Mucosa of stomach (tissue), 1 donor: ENCODE measurements around the gene AFP.

ENCODE experiments used
- H3K27me3 ChIP-seq: one replicate; pipeline ENCODE4 v1.7.0; 2013; ENCODE audit warnings: mild to moderate bottlenecking, low read length; ENCODE audit not compliant: control insufficient read depth, insufficient read depth
- H3K36me3 ChIP-seq: one replicate; pipeline ENCODE4 v1.7.0; 2013; ENCODE audit warnings: low read length; ENCODE audit not compliant: control insufficient read depth, insufficient read depth
- H3K4me1 ChIP-seq: one replicate; pipeline ENCODE4 v1.7.0; 2013; ENCODE audit warnings: mild to moderate bottlenecking, low read length; ENCODE audit not compliant: control insufficient read depth, insufficient read depth
- H3K4me3 ChIP-seq: one replicate; pipeline ENCODE4 v1.7.0; 2013; ENCODE audit warnings: low read length
- H3K9ac ChIP-seq: one replicate; pipeline ENCODE4 v1.7.0; 2013; ENCODE audit warnings: mild to moderate bottlenecking, low read length, moderate library complexity
- H3K9me3 ChIP-seq: one replicate; pipeline ENCODE4 v1.7.0; 2013; ENCODE audit warnings: mild to moderate bottlenecking, low read length, moderate library complexity; ENCODE audit not compliant: control insufficient read depth
- donor health status: Pancreatic carcinoma.

Gene AFP

DNA sequence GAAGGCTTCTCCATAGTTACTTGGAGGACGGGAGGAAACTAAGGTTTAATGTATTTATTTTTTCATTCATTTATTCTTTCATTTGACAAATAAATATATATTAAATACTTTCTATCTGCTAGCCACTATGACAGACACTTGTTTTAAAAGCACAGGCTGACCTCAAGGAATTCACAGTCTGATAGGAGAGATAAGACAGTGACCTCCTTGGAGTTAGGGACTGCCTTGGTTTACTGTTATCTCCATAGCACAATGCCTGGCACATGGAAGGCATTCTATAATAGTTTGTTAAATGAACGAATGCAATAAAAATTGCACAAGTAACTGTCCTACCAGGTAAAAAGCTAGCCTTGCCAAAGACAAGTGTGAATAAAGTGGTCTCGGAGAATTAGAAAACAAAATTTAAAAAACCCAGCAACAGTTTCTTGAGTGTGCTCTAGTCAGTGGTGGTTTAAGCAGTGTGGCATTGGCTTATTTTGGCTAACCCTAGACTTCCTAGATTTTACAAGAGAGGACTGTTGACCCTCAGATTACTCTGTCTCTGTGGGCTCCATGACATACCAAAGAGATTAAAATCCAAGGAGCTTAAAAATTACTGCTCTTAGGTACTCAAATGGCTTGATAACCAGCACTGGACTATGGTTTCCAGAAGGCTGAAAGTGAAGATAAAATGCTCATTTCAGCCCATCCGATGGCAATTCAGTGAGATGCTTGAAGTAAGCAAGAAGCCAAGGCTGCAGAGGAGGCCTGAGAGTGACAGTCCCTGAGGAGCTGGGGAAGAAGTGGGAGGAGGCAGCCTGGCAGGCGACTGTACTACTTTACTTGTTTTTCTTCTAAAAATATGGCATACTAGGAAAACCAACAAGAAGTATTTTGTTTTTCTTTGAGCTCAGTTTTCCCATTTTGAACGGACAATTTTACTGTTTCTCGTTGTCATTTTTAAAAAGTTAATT, 9.6 kb downstream of the AFP start:
- no peak overlapping the region for H3K4me3 ChIP-seq
- H3K4me1 ChIP-seq = no peaks in the 10 kb centered on the region
- no peaks in the 10 kb centered on the region for H3K27me3 ChIP-seq
- no peaks in the 10 kb centered on the region for H3K36me3 ChIP-seq
- H3K9ac ChIP-seq = no peak overlapping the region
- H3K9me3 ChIP-seq = no peaks in the 10 kb centered on the region

DNA sequence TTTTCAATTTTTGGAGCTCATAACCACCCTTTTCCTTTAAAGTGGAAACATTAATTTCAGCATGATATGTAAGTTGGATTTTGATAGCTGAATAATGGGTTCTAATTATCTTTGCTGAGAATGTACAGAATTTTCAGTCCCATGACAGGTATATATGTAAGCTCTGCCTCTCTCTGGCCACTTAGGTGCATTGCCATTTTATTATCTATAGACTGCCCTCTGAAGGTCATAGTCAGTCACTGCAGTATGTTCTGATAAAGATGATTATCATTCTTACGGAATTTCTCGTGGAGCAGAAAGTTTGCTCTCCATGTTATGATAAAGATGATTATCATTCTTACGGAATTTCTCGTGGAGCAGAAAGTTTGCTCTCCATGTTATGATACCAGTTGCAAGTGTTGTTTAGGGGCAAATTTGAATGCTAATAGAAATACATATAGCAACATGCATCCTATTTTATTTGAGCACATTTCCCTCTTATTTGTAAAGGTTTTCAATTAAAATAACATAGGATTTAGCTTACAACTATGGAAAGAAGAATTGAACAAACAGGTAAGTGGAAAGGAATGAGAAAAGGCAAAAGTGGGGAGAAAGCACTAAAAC, 10.4 kb downstream of the AFP start:
- no peak overlapping the region for H3K4me3 ChIP-seq
- no peaks in the 10 kb centered on the region for H3K9me3 ChIP-seq
- no peaks in the 10 kb centered on the region for H3K36me3 ChIP-seq
- no peaks in the 10 kb centered on the region for H3K4me1 ChIP-seq
- no peaks in the 10 kb centered on the region for H3K27me3 ChIP-seq
- no peak overlapping the region for H3K9ac ChIP-seq

DNA sequence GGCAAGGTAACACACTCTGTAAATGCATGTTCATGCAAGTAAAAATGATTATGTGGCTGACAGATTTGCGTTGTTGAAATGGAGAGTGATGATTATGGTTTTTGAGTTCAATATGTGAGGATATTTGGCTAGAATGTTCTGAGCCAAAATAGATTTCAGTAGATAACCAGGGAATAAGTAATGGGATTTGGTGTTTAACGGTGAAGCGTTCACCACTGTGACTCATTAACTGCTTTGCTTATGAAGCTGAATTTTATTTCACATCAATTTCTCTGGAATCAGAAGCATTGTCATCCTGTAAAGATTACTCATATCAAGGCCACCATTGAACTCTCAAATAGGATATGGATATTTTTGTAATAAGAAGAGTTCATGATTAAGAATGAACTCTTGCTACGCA, 11.7 kb downstream of the AFP start:
- Histone ChIP-seq H3K27me3 (no peaks in the 10 kb centered on the region), H3K9ac (no peak overlapping the region)

DNA sequence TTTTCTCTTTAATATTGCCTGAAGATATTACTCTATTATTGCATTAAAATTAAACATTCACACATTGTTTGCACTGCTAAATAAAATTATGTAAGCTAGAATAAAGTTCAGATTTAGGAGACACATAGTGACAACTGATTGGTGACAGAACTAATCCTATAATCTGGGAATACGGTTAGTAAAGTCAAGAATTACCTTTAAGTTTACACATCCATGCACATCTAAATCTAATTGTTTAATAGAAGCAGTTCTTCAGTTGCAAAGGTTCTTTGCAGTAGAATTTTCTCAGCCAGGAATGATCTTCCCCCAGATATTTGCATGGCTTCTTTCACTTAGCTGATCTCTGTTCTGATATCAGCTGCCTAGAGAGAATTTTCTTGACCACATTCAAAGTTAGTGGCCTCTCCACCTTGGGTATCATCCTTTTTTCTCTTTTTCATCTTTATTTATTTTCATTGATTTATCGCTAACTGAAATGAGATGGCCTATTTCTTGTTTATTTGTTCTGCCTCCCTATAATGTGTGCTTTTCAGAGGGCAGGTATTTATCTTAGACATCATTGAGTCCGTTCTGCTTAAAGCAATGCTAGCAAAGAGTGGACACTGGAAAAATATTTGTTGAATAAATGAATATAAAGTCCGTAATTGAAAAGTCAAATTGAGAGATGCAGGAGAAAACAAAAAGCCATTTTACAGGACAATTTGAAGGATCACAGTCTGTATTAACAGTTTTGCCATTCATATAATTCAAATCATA, 12.6 kb downstream of the AFP start:
- Histone ChIP-seq H3K9me3 (no peaks in the 10 kb centered on the region), H3K27me3 (no peaks in the 10 kb centered on the region), H3K36me3 (no peaks in the 10 kb centered on the region), H3K4me1 (no peaks in the 10 kb centered on the region), H3K4me3 (no peak overlapping the region), H3K9ac (no peak overlapping the region)

More for the DNA sequence above, 11.7 kb downstream of the AFP start:
- H3K9me3 ChIP-seq = no peaks in the 10 kb centered on the region
- no peak overlapping the region for H3K4me3 ChIP-seq
- no peaks in the 10 kb centered on the region for H3K36me3 ChIP-seq
- no peaks in the 10 kb centered on the region for H3K4me1 ChIP-seq

DNA sequence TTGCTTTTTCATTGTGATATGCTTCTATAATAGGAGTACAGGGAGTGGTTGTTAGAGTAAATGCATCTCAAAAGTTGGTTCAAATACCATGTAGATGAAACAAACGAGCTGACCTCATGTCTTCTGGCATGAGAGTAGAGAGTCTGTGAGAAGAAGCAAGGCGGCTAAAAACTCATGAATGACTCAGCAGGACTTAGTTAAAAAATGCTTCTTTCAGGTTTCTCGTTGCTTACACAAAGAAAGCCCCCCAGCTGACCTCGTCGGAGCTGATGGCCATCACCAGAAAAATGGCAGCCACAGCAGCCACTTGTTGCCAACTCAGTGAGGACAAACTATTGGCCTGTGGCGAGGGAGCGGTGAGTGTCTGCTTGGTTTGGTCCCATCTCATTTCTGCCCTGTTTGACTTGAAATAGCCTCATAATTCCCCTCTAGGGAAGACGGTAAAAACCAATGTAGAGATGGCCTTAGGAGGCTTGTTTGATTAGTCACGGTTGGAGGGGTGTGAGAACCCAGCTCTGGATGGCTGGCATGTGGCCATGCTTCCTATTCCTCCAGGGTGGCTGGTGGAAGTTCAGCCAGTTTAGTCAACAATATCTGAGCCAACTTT, 14.5 kb downstream of the AFP start:
- Histone ChIP-seq H3K9me3 (no peaks in the 10 kb centered on the region), H3K36me3 (no peaks in the 10 kb centered on the region), H3K4me1 (no peaks in the 10 kb centered on the region), H3K27me3 (no peaks in the 10 kb centered on the region), H3K9ac (no peak overlapping the region), H3K4me3 (no peak overlapping the region)

DNA sequence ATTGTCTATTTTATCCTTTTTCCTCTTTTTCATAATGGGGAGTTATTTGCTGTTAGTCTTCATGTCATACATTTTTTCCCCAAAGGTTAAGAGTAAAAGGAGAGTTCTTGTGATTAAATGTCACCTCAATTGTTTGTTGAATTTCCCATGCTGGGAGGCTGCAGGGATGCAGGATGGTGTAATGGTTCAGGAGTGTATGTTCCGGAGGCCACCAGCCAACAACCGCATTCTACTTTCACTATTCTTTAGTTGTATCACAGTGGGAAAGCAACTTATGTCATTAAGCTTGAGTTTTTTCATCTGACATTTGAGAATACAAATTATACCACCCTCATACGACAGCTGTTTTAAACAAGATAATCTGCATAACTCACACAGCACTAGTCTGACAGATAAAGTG, 15.4 kb downstream of the AFP start:
- Histone ChIP-seq H3K4me1 (no peaks in the 10 kb centered on the region), H3K36me3 (no peaks in the 10 kb centered on the region), H3K9me3 (no peaks in the 10 kb centered on the region), H3K27me3 (no peaks in the 10 kb centered on the region), H3K9ac (no peak overlapping the region), H3K4me3 (no peak overlapping the region)

DNA sequence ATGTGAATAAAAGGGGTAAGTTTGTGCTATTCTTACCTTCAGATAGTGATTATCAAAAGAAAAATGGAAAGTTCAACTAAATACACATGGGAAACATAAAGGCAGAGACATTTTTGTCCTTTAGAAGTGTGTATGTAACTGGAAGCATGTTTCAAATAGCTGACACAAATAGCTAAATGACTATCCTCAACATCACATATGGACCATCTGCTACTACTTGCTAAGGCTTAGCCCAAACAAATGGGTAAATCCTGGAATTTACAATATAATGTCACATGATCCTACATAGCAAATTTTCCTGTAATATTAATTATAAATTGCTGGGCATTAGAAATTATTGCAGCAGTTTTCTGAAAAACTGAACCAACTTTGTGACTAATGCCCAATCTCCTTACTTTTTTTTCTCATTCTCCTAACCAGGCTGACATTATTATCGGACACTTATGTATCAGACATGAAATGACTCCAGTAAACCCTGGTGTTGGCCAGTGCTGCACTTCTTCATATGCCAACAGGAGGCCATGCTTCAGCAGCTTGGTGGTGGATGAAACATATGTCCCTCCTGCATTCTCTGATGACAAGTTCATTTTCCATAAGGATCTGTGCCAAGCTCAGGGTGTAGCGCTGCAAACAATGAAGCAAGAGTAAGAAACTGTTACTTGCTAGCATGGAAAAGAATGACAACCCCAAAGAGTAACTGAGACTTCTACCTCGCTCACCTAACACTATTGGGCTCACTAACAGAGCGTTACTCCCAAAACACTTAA, 16.1 kb downstream of the AFP start:
- Histone ChIP-seq H3K27me3 (no peaks in the 10 kb centered on the region), H3K4me1 (no peaks in the 10 kb centered on the region), H3K4me3 (no peak overlapping the region), H3K9me3 (no peaks in the 10 kb centered on the region), H3K36me3 (no peaks in the 10 kb centered on the region), H3K9ac (no peak overlapping the region)

DNA sequence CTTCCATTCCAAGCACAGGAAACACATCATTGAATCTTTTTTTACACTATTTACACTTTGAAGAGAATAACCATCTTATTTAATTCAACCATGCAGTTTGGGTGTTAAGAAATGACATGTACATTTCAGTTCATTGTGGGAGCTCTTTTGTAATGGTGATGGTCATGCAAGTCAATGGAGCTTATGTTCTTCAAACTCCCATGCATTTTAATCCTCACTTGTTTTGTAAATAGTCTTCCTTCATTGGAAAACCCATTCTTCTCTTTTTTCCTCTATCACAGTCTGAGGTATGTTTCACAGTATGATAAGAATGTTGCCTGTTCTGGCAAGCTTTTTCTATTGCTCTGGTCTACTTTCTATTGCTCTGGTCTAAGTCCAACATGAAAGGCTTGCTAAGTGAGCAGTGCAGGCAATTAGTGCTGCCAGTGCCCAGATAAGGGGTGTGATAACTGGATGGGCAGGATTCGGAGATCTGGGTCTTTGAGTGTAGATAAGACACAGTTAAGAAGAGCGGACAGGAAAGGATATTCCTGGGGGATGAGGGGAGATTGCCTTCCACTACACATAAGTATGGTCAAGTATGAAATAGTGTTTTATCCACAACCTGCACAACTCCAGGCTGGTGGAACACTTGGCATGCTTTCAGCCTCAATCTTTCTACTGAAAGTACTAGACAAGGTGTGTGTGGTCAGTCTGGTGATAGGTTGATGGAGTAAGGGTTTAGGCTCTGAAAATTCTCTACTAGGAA, 17.1 kb downstream of the AFP start:
- Histone ChIP-seq H3K27me3 (no peaks in the 10 kb centered on the region), H3K4me1 (no peaks in the 10 kb centered on the region), H3K4me3 (no peak overlapping the region), H3K9me3 (no peaks in the 10 kb centered on the region), H3K36me3 (no peaks in the 10 kb centered on the region), H3K9ac (no peak overlapping the region)

DNA sequence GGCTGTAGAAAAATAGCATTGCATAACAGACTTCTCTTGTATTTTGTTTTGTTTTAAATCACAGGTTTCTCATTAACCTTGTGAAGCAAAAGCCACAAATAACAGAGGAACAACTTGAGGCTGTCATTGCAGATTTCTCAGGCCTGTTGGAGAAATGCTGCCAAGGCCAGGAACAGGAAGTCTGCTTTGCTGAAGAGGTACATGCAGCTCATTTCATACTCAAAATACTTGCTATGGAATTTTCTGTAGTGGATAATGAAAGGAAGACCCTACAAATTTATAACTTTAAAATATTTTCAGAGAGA, 17.6 kb downstream of the AFP start:
- Histone ChIP-seq H3K27me3 (no peaks in the 10 kb centered on the region), H3K9ac (no peak overlapping the region), H3K9me3 (no peaks in the 10 kb centered on the region), H3K4me3 (no peak overlapping the region), H3K36me3 (no peaks in the 10 kb centered on the region), H3K4me1 (no peaks in the 10 kb centered on the region)

DNA sequence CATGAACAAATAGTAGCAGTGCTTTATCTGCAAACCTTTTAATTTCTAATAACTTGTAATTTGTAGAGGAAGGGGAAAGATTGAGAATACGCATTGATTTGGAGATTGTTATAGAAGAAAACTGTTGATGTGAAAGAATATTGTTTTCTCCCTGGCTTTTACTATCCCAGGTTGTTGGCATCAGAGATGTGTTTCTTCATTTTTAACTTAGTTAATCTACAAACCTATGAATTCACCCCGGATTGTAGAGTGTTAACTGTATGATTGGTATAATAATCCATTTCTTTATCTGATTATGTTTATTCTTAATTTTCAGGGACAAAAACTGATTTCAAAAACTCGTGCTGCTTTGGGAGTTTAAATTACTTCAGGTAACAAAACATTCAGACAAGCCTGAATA, 18.9 kb downstream of the AFP start:
- Histone ChIP-seq H3K36me3 (no peaks in the 10 kb centered on the region), H3K9me3 (no peaks in the 10 kb centered on the region), H3K4me1 (no peaks in the 10 kb centered on the region), H3K4me3 (no peak overlapping the region), H3K9ac (no peak overlapping the region), H3K27me3 (no peaks in the 10 kb centered on the region)
